Peyer's patch (tissue), 4 donors: Measurements from ENCODE around the gene TCTN1.

Experiments
- POLR2A ChIP-seq, 2 donors: fragments of 450-650 bp; IDR thresholded peaks; one replicate each; pipeline ENCODE4 v1.5.1; 2017; ENCODE audit warnings: antibody characterized with exemption in 2 of 2, mild to moderate bottlenecking in 2 of 2, moderate library complexity in 2 of 2
- TF ChIP-seq, protein P1 (sequence below), 6 experiments: fragments of 450-650 bp in 4 of 6; fragments of 200-600 bp in 2 of 6; sonication (generic) in 1 of 6; IDR thresholded peaks; one replicate each; pipeline ENCODE4 v1.5.1; 2017 to 2019; ENCODE audit warnings: antibody characterized with exemption in 6 of 6, mild to moderate bottlenecking in 3 of 6, moderate library complexity in 1 of 6

DNA sequence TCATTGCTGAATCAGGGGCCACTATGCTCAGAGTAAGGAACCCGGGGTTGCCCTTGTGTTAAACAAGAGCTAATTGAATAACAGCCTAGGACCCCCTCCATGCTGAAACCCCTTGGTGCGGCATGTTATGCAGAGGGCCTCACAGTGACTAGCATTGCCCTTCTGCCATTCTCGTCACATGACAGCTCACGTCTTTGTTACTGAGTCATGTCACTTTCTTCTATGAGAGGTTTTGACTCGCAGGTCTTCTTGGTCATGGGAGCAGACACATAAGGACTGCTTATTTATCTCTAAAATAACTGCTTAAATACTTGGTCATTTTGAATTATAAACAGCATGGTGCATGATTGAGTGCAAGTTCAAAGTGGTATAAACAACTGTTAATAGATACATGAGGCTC lies 24.9 kb downstream of the TCTN1 start:
- TF ChIP-seq, protein P1, sequence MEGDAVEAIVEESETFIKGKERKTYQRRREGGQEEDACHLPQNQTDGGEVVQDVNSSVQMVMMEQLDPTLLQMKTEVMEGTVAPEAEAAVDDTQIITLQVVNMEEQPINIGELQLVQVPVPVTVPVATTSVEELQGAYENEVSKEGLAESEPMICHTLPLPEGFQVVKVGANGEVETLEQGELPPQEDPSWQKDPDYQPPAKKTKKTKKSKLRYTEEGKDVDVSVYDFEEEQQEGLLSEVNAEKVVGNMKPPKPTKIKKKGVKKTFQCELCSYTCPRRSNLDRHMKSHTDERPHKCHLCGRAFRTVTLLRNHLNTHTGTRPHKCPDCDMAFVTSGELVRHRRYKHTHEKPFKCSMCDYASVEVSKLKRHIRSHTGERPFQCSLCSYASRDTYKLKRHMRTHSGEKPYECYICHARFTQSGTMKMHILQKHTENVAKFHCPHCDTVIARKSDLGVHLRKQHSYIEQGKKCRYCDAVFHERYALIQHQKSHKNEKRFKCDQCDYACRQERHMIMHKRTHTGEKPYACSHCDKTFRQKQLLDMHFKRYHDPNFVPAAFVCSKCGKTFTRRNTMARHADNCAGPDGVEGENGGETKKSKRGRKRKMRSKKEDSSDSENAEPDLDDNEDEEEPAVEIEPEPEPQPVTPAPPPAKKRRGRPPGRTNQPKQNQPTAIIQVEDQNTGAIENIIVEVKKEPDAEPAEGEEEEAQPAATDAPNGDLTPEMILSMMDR (IDR thresholded peaks at IDR 0.05): no peak
- no peak for TF ChIP-seq POLR2A (IDR thresholded peaks at IDR 0.05)
